GM18870 (cell line): ENCODE measurements around the gene LAX1.
"Not testable (repeated sequence)": the region's sequence is repeated elsewhere in the genome, so short reads cannot be mapped to it uniquely, and the experiment has no call there.

Experiments
- ATAC-seq: cut with Tn5 transposase; IDR thresholded peaks from one replicate; pipeline ENCODE4 v1.9.1; 2021; ENCODE audit warnings: moderate library complexity; ENCODE audit not compliant: unreplicated experiment

The LAX1 gene

DNA sequence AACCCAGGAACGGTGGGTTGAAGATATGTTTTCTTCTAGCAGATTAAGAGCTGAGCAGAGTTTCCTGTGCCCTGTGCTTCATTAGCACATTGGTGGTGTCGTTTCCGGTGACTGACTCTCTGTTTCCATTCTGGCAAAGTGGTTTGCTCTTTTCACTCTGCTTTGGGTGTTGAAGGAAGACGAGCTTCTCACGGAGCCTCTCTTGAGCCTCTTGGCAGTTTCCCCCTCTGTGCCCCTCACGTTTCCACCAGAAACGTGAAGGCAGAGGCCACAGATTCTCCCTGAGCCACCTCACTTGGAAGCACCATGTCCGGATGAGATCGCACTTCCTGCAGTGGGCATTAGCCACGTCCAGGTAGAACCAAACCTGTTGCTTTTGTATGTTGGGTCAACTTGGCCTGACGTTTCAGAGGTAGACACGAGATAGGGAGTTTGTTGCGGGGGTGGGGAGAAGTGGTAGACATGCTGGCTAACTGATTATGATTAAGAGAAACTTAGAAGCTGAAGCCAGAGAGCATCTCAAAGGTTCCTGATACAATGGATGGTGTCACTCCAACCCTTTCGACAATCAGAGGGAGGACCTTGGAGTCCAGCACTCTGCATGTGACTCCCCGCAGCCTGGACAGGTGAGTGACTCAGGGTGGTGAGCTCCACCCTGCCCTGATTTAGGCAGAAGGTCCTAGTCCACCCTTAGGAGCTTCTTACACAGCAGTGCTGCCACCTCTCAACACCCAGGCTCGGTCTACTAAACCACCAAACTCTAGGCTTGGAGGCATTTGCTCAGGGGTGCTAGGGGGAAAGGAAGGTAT, at the start of gene LAX1:
TSS of gene LAX1 (plus strand) at position 155 of the 809 bp plus-strand sequence. CDS start at position 538, 383 bp downstream.
- peak; percentile 71 for ATAC-seq

DNA sequence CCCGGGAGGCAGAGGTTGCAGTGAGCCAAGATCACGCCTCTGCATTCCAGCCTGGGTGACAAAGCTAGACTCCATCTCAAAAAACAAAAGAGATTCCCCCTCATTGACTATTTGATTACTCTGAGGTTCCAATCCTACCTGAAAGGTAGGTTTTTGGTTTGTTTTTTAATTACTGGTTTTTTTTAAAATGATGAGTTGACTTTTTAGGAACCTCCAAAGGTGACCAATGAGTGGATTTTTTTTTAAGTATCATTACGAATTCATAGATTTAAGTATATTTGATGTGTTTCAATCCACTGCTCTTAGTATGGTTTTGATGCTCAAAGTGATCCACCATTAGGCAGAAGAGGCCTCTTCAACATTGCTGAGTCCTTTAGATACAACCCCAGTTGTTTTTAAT, 47.9 kb upstream of the LAX1 start:
- no peak for ATAC-seq

GRCh38 chr1:203720242-203720641, 44.7 kb upstream of the LAX1 start:
- no peak for ATAC-seq

DNA sequence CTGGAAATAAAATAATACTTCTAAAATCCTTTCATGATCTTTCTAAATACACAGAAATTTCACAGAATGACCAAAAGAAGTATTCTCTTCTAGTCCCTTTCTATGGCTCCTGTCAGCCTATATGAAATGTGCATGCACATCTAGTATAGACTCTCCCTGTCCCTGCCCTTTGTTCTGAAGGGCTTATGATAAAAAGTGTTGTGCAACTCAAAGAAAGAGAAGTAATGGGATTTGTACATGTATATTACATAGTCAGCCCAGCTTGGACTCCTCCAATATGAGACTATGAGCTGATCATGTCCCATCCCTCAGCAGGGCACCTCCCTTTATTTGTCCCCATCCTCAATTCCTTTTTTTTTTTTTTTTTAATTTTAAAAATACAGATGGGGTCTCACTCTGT, 42.1 kb upstream of the LAX1 start:
- no peak for ATAC-seq

DNA sequence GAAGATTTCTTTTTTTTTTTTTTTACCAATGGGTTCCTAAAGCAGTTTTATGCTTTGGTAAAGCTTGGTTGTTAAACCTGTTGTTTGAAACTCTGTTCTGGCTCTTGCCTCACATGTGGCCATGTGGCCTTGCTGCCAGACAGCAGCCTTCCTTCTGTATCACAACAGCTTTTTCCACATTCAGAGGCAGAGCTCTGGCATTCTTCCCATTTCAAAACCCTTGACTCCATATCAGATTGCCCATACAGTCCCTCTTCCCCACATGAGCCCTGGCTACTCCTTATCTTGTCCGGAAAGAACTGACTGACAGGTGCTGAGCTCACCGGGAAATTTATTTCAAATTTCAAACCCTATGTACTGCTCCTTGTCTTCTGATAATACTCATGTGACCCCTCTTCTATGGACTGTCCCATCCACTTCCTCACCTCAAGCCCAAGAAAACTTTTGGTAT, 38.5 kb upstream of the LAX1 start:
- ATAC-seq, result no peak

DNA sequence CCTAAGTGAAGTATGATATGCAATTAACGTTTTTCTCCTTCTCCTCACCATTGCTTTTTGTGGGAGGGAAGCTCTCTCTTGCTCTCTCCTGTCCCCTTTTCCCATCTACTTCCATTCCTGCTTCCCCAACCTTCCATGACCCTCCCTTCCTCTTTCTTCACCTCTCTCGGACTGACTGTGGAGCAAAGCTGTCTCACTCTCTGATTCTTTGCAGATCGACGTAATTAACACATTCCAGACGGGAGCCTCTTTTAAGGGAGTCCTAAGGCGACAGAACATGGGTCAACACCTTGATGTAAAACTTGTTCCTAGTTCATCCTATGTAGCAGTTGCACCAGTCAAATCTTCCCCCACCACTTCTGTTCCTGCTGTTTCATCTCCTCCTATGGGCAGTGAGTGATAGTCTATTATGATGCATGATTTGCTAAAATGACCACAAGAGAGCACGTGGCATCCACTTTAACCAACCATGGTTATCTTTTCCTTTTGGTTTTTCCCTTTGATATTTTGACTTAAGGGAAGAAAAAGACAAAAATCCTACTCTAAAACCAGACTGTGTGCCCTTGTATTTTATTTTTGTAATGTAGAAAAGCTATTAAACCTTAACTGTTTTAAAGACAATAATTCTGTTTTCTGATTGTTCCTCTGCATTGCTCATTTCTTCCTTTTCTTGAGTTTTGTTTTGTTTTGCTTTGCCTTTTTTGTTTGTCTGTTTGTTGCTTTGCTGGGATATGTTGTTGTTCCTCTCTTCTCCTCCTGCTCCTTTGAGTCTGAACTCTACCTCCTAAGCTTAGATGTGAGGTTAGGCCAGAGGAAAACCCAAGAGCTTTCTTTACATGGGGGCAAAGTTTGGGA, 31.7 kb upstream of the LAX1 start:
- ATAC-seq, result no peak

DNA sequence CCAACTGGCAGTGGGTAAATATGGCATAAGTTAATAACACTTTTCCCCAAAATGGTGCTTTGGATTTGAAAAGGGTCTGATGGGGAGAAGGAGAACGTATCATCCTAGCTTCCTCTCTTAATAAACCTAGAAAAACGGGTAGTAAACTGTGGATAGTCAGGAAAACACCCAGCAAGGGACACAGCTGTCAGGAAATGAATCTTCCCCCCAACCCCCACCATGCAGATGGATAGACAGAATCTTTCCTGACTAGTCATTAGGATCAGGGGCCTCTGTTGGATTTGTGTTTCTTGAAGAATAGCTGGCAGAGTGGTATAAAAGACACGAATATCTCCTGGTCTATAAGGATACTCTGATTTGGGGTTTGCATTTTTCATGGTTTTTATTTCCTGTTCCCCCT, 22.5 kb upstream of the LAX1 start:
- ATAC-seq, result no peak

DNA sequence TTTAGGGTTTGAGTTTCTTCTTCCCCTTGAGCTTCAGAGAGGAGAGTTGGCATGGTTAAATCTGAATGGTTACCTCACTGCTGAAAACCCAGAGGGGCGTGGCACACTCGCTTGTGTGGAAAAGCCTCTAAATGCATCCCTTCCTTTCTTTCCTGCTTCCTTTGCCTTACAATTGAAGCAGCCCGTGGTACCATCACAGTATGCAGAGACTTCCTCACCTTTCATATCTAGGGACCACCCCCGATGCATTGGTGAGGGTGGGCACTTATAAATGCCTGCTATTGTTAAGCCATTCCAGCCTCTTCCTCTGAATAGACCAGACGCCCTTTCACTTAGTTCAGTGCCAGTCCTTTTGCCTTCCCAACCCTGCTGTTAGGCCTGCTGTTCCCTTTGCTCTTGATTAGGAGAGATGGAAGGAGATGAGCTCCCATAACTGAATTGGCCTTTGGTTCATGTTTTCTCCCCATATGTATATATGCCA, 21.9 kb upstream of the LAX1 start:
- ATAC-seq, result no peak

GRCh38 chr1:203744075-203744972, 20.7 kb upstream of the LAX1 start:
- ATAC-seq, result no peak

- no peak for ATAC-seq
Measured at GRCh38 chr1:203746281-203746680, 18.7 kb upstream of the LAX1 start.

DNA sequence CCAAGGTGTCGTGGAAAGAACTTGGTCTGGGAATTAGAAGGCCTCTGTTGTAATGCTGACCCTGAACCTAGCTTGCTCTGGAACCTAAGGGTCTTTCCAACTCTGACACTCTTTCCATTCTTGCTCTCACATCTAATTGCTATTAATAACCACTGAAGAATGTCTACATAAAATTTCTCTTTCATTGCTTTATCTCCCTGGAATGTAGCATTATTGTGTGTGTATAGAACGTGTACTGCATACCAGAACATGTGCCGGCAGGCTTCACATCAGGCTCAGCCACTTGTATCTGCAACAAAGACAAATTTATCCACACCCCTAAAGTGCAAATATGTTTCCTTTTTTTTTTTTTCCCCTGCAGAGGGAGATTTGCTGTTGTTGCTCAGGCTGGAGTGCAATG, 13.9 kb upstream of the LAX1 start:
- ATAC-seq, result no peak

GRCh38 chr1:203751618-203752361, 13.2 kb upstream of the LAX1 start:
- ATAC-seq, result not testable (repeated sequence)

- ATAC-seq, result no peak
Measured at GRCh38 chr1:203754455-203754864, 10.5 kb upstream of the LAX1 start.

DNA sequence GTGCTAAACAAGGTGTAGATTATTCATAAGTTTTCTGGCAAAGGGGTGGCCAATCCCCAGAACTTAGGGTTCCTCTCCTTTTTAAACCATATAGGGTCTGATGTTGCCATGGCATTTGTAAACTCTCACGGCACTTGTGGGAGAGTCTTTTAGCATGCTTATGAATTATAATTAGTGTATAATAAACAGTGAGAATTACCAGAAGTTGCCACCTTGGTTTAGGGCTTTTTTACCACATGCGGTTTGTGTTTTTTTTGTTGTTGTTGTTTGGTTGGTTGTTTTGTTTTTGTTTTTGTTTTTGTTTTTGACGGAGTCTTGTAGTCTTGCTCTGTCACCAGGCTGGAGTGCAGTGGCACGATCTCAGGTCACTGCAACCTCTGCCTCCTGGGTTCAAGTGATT, 8.9 kb upstream of the LAX1 start:
- ATAC-seq, result no peak

- ATAC-seq, result not testable (repeated sequence)
Measured at GRCh38 chr1:203758749-203759148, 6.2 kb upstream of the LAX1 start.

- no peak for ATAC-seq
Measured at GRCh38 chr1:203760506-203760905, 4.5 kb upstream of the LAX1 start.

DNA sequence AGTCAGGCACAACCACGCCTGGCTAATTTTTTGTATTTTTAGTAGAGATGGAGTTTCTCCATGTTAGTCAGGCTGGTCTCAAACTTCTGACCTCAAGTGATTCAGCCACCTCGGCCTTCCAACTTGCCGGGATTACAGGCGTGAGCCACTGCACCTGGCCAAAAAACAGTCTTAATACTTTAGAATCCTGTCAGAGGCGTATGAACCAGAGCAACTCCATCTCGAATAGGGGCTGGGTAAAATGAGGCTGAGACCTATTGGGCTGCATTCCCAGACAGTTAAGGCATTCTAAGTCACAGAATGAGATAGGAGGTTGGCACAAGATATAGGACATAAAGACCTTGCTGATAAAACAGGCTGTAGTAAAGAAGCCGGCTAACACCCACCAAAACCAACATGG, 3.0 kb upstream of the LAX1 start:
- ATAC-seq, result not testable (repeated sequence)

- no peak for ATAC-seq
Measured at GRCh38 chr1:203763505-203763904, 1.5 kb upstream of the LAX1 start.

- ATAC-seq, result no peak
Measured at GRCh38 chr1:203764105-203765028, 616 bp upstream of the LAX1 start.
